Loucy (cell line): ENCODE results near the gene BTBD1.

Source experiments
- H2AFZ ChIP-seq: fragments of 200-600 bp; sonication (generic); 2 replicates; pipeline ENCODE4 v1.6.0; 2016; ENCODE audit warnings: antibody characterized with exemption, mild to moderate bottlenecking, low read length, moderate library complexity
- H3F3A ChIP-seq: fragments of 200-600 bp; 2 replicates; pipeline ENCODE4 v1.6.0; 2016; ENCODE audit warnings: antibody characterized with exemption, low read depth, mild to moderate bottlenecking
- H3K27me3 ChIP-seq: fragments of 200-600 bp; sonication (generic); 2 replicates; pipeline ENCODE4 v1.6.1; 2014; ENCODE audit warnings: low read length, mild to moderate bottlenecking; ENCODE audit not compliant: insufficient read depth, poor library complexity, severe bottlenecking
- H3K36me3 ChIP-seq: fragments of 200-600 bp; sonication (generic); 2 replicates; pipeline ENCODE4 v1.6.1; 2016; ENCODE audit warnings: low read length; ENCODE audit not compliant: insufficient read depth
- H3K4me1 ChIP-seq: fragments of 200-600 bp; sonication (generic); 2 replicates; pipeline ENCODE4 v1.5.1; 2014; ENCODE audit warnings: low read length, mild to moderate bottlenecking; ENCODE audit not compliant: insufficient read depth, poor library complexity, severe bottlenecking
- H3K4me2 ChIP-seq: fragments of 200-600 bp; sonication (generic); 2 replicates; pipeline ENCODE4 v1.6.0; 2014; ENCODE audit warnings: antibody characterized with exemption, low read length, low read depth, mild to moderate bottlenecking; ENCODE audit not compliant: poor library complexity, severe bottlenecking
- H3K4me3 ChIP-seq: fragments of 200-600 bp; sonication (generic); 2 replicates; pipeline ENCODE4 v1.5.1; 2014; ENCODE audit warnings: low read length, mild to moderate bottlenecking, mixed read lengths; ENCODE audit not compliant: poor library complexity, severe bottlenecking
- H3K79me2 ChIP-seq: fragments of 200-600 bp; sonication (generic); 2 replicates; pipeline ENCODE4 v1.6.1; 2014; ENCODE audit warnings: low read length; ENCODE audit not compliant: insufficient read depth
- H3K9ac ChIP-seq: fragments of 200-600 bp; sonication (generic); 2 replicates; pipeline ENCODE4 v1.6.0; 2014; ENCODE audit warnings: mild to moderate bottlenecking, low read depth, low read length, moderate library complexity; ENCODE audit not compliant: poor library complexity, severe bottlenecking
- H3K9me2 ChIP-seq: fragments of 200-600 bp; sonication (generic); replicated peaks from 2 replicates; pipeline ENCODE4 v1.6.1; 2016; ENCODE audit warnings: low read depth, low read length, mixed read lengths
- H3K9me3 ChIP-seq: fragments of 200-600 bp; sonication (generic); 2 replicates; pipeline ENCODE4 v1.6.1; 2014; ENCODE audit warnings: mild to moderate bottlenecking, antibody characterized with exemption, low read length, low read depth; ENCODE audit not compliant: insufficient read depth
- H4K20me1 ChIP-seq: fragments of 200-600 bp; sonication (generic); 2 replicates; pipeline ENCODE4 v1.6.0; 2014; ENCODE audit warnings: antibody characterized with exemption, low read length, mild to moderate bottlenecking; ENCODE audit not compliant: insufficient read depth, poor library complexity, severe bottlenecking
- CTCF ChIP-seq: fragments of 200-600 bp; sonication (generic); conservative IDR thresholded peaks from 2 replicates; pipeline ENCODE4 v1.5.1; 2014; ENCODE audit warnings: mild to moderate bottlenecking, antibody characterized with exemption, low read length
- EZH2phosphoT487 ChIP-seq: fragments of 200-600 bp; IDR thresholded peaks from 2 replicates; pipeline ENCODE4 v1.6.1; 2018; ENCODE audit warnings: antibody characterized with exemption, mild to moderate bottlenecking, moderate library complexity, borderline replicate concordance

Gene BTBD1

GRCh38 chr15:83067638-83067962 is 548 bp upstream of the BTBD1 start:
- Histone ChIP-seq H2AFZ (peak overlapping the region; percentile 84), H3K4me3 (peak overlapping the region; percentile 90), H3K4me1 (peaks cover 27% of the 10 kb centered on the region), H3K36me3 (no peaks in the 10 kb centered on the region), H3K79me2 (peaks cover 44% of the 10 kb centered on the region), H3K4me2 (peak overlapping the region; percentile 88), H3K9me3 (no peaks in the 10 kb centered on the region), H3F3A (peaks cover 11% of the 10 kb centered on the region; the same call in 1 of the 2 replicates), H3K9me2 (no peaks in the 10 kb centered on the region), H3K9ac (peak overlapping the region; percentile 87), H3K27me3 (no peaks in the 10 kb centered on the region), H4K20me1 (peaks cover 38% of the 10 kb centered on the region)
- TF ChIP-seq EZH2phosphoT487 (no peak), CTCF (no peak)

GRCh38 chr15:83066034-83066733 is 868 bp downstream of the BTBD1 start:
- Histone ChIP-seq H3K9me3 (no peaks in the 10 kb centered on the region), H2AFZ (peak overlapping the region; percentile 94; the same call in 1 of the 2 replicates), H3K9ac (peak overlapping the region; percentile 87), H3K36me3 (0 out of 2 replicates have a peak, but pooled peaks cover under 1% of the 10 kb centered on the region), H3K9me2 (no peaks in the 10 kb centered on the region), H3K79me2 (peaks cover 58% of the 10 kb centered on the region), H3K4me3 (peak overlapping the region; percentile 90), H3K4me2 (peak overlapping the region; percentile 88), H3K27me3 (no peaks in the 10 kb centered on the region), H4K20me1 (peaks cover 52% of the 10 kb centered on the region), H3K4me1 (peaks cover 41% of the 10 kb centered on the region), H3F3A (peaks cover 11% of the 10 kb centered on the region; the same call in 1 of the 2 replicates)
- TF ChIP-seq CTCF (no peak), EZH2phosphoT487 (no peak)

GRCh38 chr15:83065431-83065830 is 1.6 kb downstream of the BTBD1 start:
- Histone ChIP-seq H2AFZ (no peak overlapping the region), H4K20me1 (peaks cover 59% of the 10 kb centered on the region), H3K9me3 (no peaks in the 10 kb centered on the region), H3F3A (peaks cover 11% of the 10 kb centered on the region; the same call in 1 of the 2 replicates), H3K4me1 (peaks cover 45% of the 10 kb centered on the region), H3K9ac (peak overlapping the region; percentile 87), H3K27me3 (no peaks in the 10 kb centered on the region), H3K36me3 (peaks cover 3% of the 10 kb centered on the region; the same call in 1 of the 2 replicates), H3K4me2 (peak overlapping the region; percentile 88), H3K9me2 (no peaks in the 10 kb centered on the region), H3K79me2 (peaks cover 65% of the 10 kb centered on the region), H3K4me3 (peak overlapping the region; percentile 90)
- TF ChIP-seq CTCF (no peak), EZH2phosphoT487 (no peak)
